HG03571 (cell line): ENCODE measurements around the gene CD160.
"Not testable (repeated sequence)": the region's sequence is repeated elsewhere in the genome, so short reads cannot be mapped to it uniquely, and the experiment has no call there.

Experiments
- ATAC-seq: cut with Tn5 transposase; IDR thresholded peaks from one replicate; pipeline ENCODE4 v1.9.1; 2021; ENCODE audit not compliant: unreplicated experiment

CD160 gene

GRCh38 chr1:145758116-145758515 lies 38.8 kb downstream of the CD160 start:
- ATAC-seq = no peak

GRCh38 chr1:145758575-145758974 lies 39.3 kb downstream of the CD160 start:
- no peak for ATAC-seq

- no peak for ATAC-seq
Observed at GRCh38 chr1:145759721-145760120, 40.4 kb downstream of the CD160 start.

GRCh38 chr1:145760395-145760949 lies 41.2 kb downstream of the CD160 start:
- not testable (repeated sequence) for ATAC-seq

GRCh38 chr1:145761498-145761897 lies 42.2 kb downstream of the CD160 start:
- not testable (repeated sequence) for ATAC-seq

- not testable (repeated sequence) for ATAC-seq
Observed at GRCh38 chr1:145762001-145762400, 42.7 kb downstream of the CD160 start.

GRCh38 chr1:145764231-145764940 lies 45.1 kb downstream of the CD160 start:
- not testable (repeated sequence) for ATAC-seq

GRCh38 chr1:145765127-145765526 lies 45.8 kb downstream of the CD160 start:
- not testable (repeated sequence) for ATAC-seq

GRCh38 chr1:145765585-145766360 lies 46.5 kb downstream of the CD160 start:
- not testable (repeated sequence) for ATAC-seq

GRCh38 chr1:145766926-145767325 lies 47.6 kb downstream of the CD160 start:
- ATAC-seq = not testable (repeated sequence)

GRCh38 chr1:145768004-145768403 lies 48.7 kb downstream of the CD160 start:
- ATAC-seq = not testable (repeated sequence)

GRCh38 chr1:145771056-145771455 lies 51.8 kb downstream of the CD160 start:
- no peak for ATAC-seq

GRCh38 chr1:145773423-145773822 lies 54.1 kb downstream of the CD160 start:
- no peak for ATAC-seq

GRCh38 chr1:145777357-145778145 lies 58.3 kb downstream of the CD160 start:
- no peak for ATAC-seq

- ATAC-seq = no peak
Observed at GRCh38 chr1:145778146-145778540, 58.8 kb downstream of the CD160 start.

GRCh38 chr1:145782272-145783099 lies 63.2 kb downstream of the CD160 start:
- no peak for ATAC-seq

GRCh38 chr1:145784409-145784808 lies 65.1 kb downstream of the CD160 start:
- ATAC-seq = no peak

- ATAC-seq = no peak
Observed at GRCh38 chr1:145785547-145785946, 66.2 kb downstream of the CD160 start.

GRCh38 chr1:145786271-145786670 lies 67.0 kb downstream of the CD160 start:
- no peak for ATAC-seq

GRCh38 chr1:145788580-145788979 lies 69.3 kb downstream of the CD160 start:
- no peak for ATAC-seq
